HCT116 (cell line): ENCODE results near the gene RSPO1. TPM values are rescaled to one million over a fixed set of nuclear protein-coding genes. Genes with fewer than 3 reads are reported as not detected.

Experiments
- ATAC-seq: fragments of 200-7000 bp; cut with Tn5 transposase; 2 replicates; pipeline ENCODE4 v1.9.1; 2020; ENCODE audit warnings: mild to moderate bottlenecking, moderate library complexity
- Bru-seq: library from RNA; stranded (reverse); fragments of 400-500 nt; gene quantifications from one replicate; lab custom pipeline; 2021; lab: Mats Ljungman, UMichigan
- BruChase-seq, 2 experiments: library from RNA; stranded (reverse); fragments of 400-500 nt; gene quantifications; one replicate each; lab custom pipeline; 2021; lab: Mats Ljungman, UMichigan
- BruUV-seq: library from RNA; stranded (reverse); fragments of 400-500 nt; replicated peaks from 2 replicates; lab custom pipeline; 2021; lab: Mats Ljungman, UMichigan
- CTCF ChIA-PET: fragments of 300-600 bp; sonication (Branson Sonifier 250); formaldehyde crosslinking; loops from one replicate; lab custom pipeline; 2021; ENCODE audit warnings: antibody characterized with exemption; lab: Charles Lee
- POLR2A ChIA-PET: fragments of 300-600, 350-600 bp; sonication (Branson Sonifier 250); formaldehyde crosslinking; loops from one replicate; lab custom pipeline; 2021; ENCODE audit warnings: antibody characterized with exemption; lab: Charles Lee
- RAD21 ChIA-PET, 2 experiments: fragments of 300-600 bp; sonication (Branson Sonifier 250); formaldehyde crosslinking; loops; one replicate each; lab custom pipeline; 2023; ENCODE audit warnings: low total read pairs in 2 of 2; ENCODE audit not compliant: uncharacterized antibody in 2 of 2, unreplicated experiment in 2 of 2, low non-redundant PET in 1 of 2; lab: Charles Lee
- DNase-seq: peaks from one replicate; pipeline ENCODE4 v3.0.0-alpha.2; 2010; ENCODE audit warnings: low read depth, low spot score
- H2AFZ ChIP-seq: fragments of 200-600 bp; shearing (Covaris generic), sonication (generic); 2 replicates; pipeline ENCODE4 v1.6.1; 2017; ENCODE audit warnings: low read depth, mixed run types, mixed read lengths, antibody characterized with exemption, low read length; ENCODE audit not compliant: poor library complexity, severe bottlenecking
- H3K27ac ChIP-seq: 2 replicates; pipeline ENCODE4 v1.5.1; 2012; ENCODE audit warnings: low read depth, low read length
- H3K27me3 ChIP-seq: fragments of 200-600 bp; sonication (generic); 2 replicates; pipeline ENCODE4 v1.6.1; 2016; ENCODE audit warnings: mixed run types, low read length, mixed read lengths; ENCODE audit not compliant: insufficient read depth
- H3K36me3 ChIP-seq, 2 experiments: fragments of 200-500 bp in 1 of 2; fragments of 200-600 bp in 1 of 2; sonication (Bioruptor generic) in 1 of 2; sonication (generic) in 1 of 2; 2 replicates each; pipeline versions ENCODE4 v1.5.1 to v1.6.1; 2014 to 2016; ENCODE audit warnings: low read length in 2 of 2, inconsistent platforms in 1 of 2, mixed read lengths in 1 of 2, mixed run types in 1 of 2; ENCODE audit not compliant: insufficient read depth in 2 of 2, control insufficient read depth in 1 of 2
- H3K4me1 ChIP-seq, 2 experiments: fragments of 200-600 bp in 1 of 2; sonication (generic) in 1 of 2; 2 replicates each; pipeline versions ENCODE4 v1.5.1 to v1.6.1; 2012 to 2017; ENCODE audit warnings: low read length in 2 of 2, inconsistent platforms in 1 of 2, mild to moderate bottlenecking in 1 of 2, mixed read lengths in 1 of 2, mixed run types in 1 of 2, moderate library complexity in 1 of 2; ENCODE audit not compliant: insufficient read depth in 2 of 2, control insufficient read depth in 1 of 2
- H3K4me2 ChIP-seq: fragments of 200-600 bp; sonication (generic); 2 replicates; pipeline ENCODE4 v1.6.1; 2017; ENCODE audit warnings: mixed run types, low read length, mixed read lengths
- H3K4me3 ChIP-seq, 2 experiments: fragments of 200-600 bp in 1 of 2; sonication (generic) in 1 of 2; replicated peaks in 1 of 2; 2 replicates each; pipeline ENCODE4 v1.5.1; 2011 to 2016; ENCODE audit warnings: low read length in 2 of 2, control low read depth in 1 of 2, low read depth in 1 of 2, mild to moderate bottlenecking in 1 of 2, mixed read lengths in 1 of 2, mixed run types in 1 of 2
- H3K79me2 ChIP-seq: fragments of 200-600 bp; sonication (generic); 2 replicates; pipeline ENCODE4 v1.6.1; 2017; ENCODE audit warnings: mild to moderate bottlenecking, mixed run types, low read length, moderate library complexity, mixed read lengths; ENCODE audit not compliant: insufficient read depth
- H3K9ac ChIP-seq: fragments of 200-600 bp; sonication (generic); 2 replicates; pipeline ENCODE4 v1.6.1; 2016; ENCODE audit warnings: low read length, mixed read lengths
- H3K9me2 ChIP-seq: fragments of 200-600 bp; sonication (generic), shearing (Covaris generic); 2 replicates; pipeline ENCODE4 v1.6.1; 2017; ENCODE audit warnings: mixed run types, mild to moderate bottlenecking, moderate library complexity; ENCODE audit not compliant: insufficient read depth
- H3K9me3 ChIP-seq, 2 experiments: fragments of 200-500 bp in 1 of 2; fragments of 200-600 bp in 1 of 2; sonication (Bioruptor generic) in 1 of 2; sonication (generic) in 1 of 2; 2 replicates each; pipeline ENCODE4 v1.6.1; 2014 to 2017; ENCODE audit warnings: low read length in 2 of 2, mixed read lengths in 2 of 2, inconsistent platforms in 1 of 2, low read depth in 1 of 2, mild to moderate bottlenecking in 1 of 2, mixed run types in 1 of 2, moderate library complexity in 1 of 2; ENCODE audit not compliant: control insufficient read depth in 1 of 2, insufficient read depth in 1 of 2
- H4K20me1 ChIP-seq: fragments of 200-600 bp; sonication (generic), shearing (Covaris generic); 2 replicates; pipeline ENCODE4 v1.6.1; 2017; ENCODE audit warnings: mixed run types, mild to moderate bottlenecking, moderate library complexity; ENCODE audit not compliant: insufficient read depth
- CBX3 ChIP-seq: IDR thresholded peaks from 2 replicates; pipeline ENCODE4 v1.6.1; 2012; ENCODE audit warnings: low read depth
- CEBPB ChIP-seq: IDR thresholded peaks from 2 replicates; pipeline ENCODE4 v1.6.1; 2012; ENCODE audit warnings: low read depth
- CTCF ChIP-seq, 3 experiments: fragments of 200-600 bp in 1 of 3; sonication (generic) in 1 of 3; IDR thresholded peaks in 2 of 3; conservative IDR thresholded peaks in 1 of 3; 2 replicates each; pipeline ENCODE4 v1.5.1; 2012 to 2017; ENCODE audit warnings: low read depth in 2 of 3, low read length in 2 of 3, antibody characterized with exemption in 1 of 3, borderline replicate concordance in 1 of 3, control low read depth in 1 of 3, mild to moderate bottlenecking in 1 of 3, mixed read lengths in 1 of 3, mixed run types in 1 of 3, moderate library complexity in 1 of 3; ENCODE audit not compliant: insufficient read depth in 1 of 3
- EGR1 ChIP-seq: IDR thresholded peaks from 2 replicates; pipeline ENCODE4 v1.6.1; 2012; ENCODE audit warnings: low read depth
- ELF1 ChIP-seq: IDR thresholded peaks from 2 replicates; pipeline ENCODE4 v1.6.1; 2012; ENCODE audit warnings: low read depth, borderline replicate concordance
- EZH2 ChIP-seq: fragments of 200-600 bp; sonication (generic); IDR thresholded peaks from 2 replicates; pipeline ENCODE4 v1.6.1; 2017; ENCODE audit warnings: antibody characterized with exemption, mixed run types
- FOSL1 ChIP-seq: IDR thresholded peaks from 2 replicates; pipeline ENCODE4 v1.6.1; 2012; ENCODE audit warnings: low read depth
- JUND ChIP-seq: IDR thresholded peaks from 2 replicates; pipeline ENCODE4 v1.6.1; 2012
- RAD21 ChIP-seq: IDR thresholded peaks from 2 replicates; pipeline ENCODE4 v1.6.1; 2012; ENCODE audit warnings: low read depth, mild to moderate bottlenecking
- SIN3A ChIP-seq: IDR thresholded peaks from 2 replicates; pipeline ENCODE4 v1.6.1; 2012; ENCODE audit warnings: low read depth
- SP1 ChIP-seq: IDR thresholded peaks from 2 replicates; pipeline ENCODE4 v1.6.1; 2012; ENCODE audit warnings: low read depth
- SRF ChIP-seq: IDR thresholded peaks from 2 replicates; pipeline ENCODE4 v1.6.1; 2012; ENCODE audit warnings: low read depth
- TCF7L2 ChIP-seq: IDR thresholded peaks from 2 replicates; pipeline ENCODE4 v1.7.0; 2011; ENCODE audit warnings: borderline replicate concordance, inconsistent platforms; ENCODE audit not compliant: insufficient read depth, insufficient read length; ENCODE audit errors: extremely low read depth
- YY1 ChIP-seq: IDR thresholded peaks from 2 replicates; pipeline ENCODE4 v1.6.1; 2011; ENCODE audit warnings: low read length, low read depth, moderate library complexity, mild to moderate bottlenecking; ENCODE audit not compliant: insufficient replicate concordance; ENCODE audit errors: extremely low read depth
- ZBTB33 ChIP-seq: IDR thresholded peaks from 2 replicates; pipeline ENCODE4 v1.6.1; 2011; ENCODE audit warnings: mild to moderate bottlenecking, low read length, moderate library complexity; ENCODE audit not compliant: insufficient replicate concordance; ENCODE audit errors: extremely low read depth
- ZFX ChIP-seq: fragments of 450-650 bp; IDR thresholded peaks from 2 replicates; pipeline ENCODE4 v1.6.1; 2017
- ZNF274 ChIP-seq: fragments of 200-500 bp; sonication (Bioruptor generic); IDR thresholded peaks from 2 replicates; pipeline ENCODE4 v1.6.1; 2014; ENCODE audit warnings: mild to moderate bottlenecking, low read depth, low read length, inconsistent platforms
- intact Hi-C: fragments of 100-400 bp; cut with micrococcal nuclease; formaldehyde crosslinking; loops from 2 replicates; pipeline ENCODE4 v1.10.0; 2022
- long read RNA-seq: library from polyadenylated mRNA; unstranded; transcript quantifications from one replicate; pipeline ENCODE4 v2.0.0, GENCODE V29; 2021; ENCODE audit not compliant: unreplicated experiment
- polyA plus RNA-seq: library from polyadenylated mRNA; unstranded; fragments of >200 nt; gene quantifications from 2 replicates; pipeline ENCODE4 v1.2.1, GENCODE V29; 2012; ENCODE audit warnings: missing spikeins
- total RNA-seq: library from RNA; stranded (reverse); gene quantifications from one replicate; pipeline ENCODE4 v1.2.1, GENCODE V29; 2021; ENCODE audit not compliant: unreplicated experiment
- TF ChIP-seq, protein P1 (sequence below): IDR thresholded peaks from 2 replicates; pipeline ENCODE4 v1.6.1; 2012
- TF ChIP-seq, protein P2 (sequence below): IDR thresholded peaks from 2 replicates; pipeline ENCODE4 v1.6.1; 2012

RSPO1 gene
- 0.15 TPM for total RNA-seq
- polyA plus RNA-seq = 0.11 and 0.12 TPM in 2 replicates
- percentile 13 among the genes with signal in this experiment for Bru-seq, nascent RNA
- percentile 15 among the genes with signal in this experiment for BruChase-seq, experiment 1, labeled RNA remaining after a 6-hour chase
- percentile 18 among the genes with signal in this experiment for BruChase-seq, experiment 2, labeled RNA remaining after a 2-hour chase
- long read RNA-seq = 0 reads

DNA sequence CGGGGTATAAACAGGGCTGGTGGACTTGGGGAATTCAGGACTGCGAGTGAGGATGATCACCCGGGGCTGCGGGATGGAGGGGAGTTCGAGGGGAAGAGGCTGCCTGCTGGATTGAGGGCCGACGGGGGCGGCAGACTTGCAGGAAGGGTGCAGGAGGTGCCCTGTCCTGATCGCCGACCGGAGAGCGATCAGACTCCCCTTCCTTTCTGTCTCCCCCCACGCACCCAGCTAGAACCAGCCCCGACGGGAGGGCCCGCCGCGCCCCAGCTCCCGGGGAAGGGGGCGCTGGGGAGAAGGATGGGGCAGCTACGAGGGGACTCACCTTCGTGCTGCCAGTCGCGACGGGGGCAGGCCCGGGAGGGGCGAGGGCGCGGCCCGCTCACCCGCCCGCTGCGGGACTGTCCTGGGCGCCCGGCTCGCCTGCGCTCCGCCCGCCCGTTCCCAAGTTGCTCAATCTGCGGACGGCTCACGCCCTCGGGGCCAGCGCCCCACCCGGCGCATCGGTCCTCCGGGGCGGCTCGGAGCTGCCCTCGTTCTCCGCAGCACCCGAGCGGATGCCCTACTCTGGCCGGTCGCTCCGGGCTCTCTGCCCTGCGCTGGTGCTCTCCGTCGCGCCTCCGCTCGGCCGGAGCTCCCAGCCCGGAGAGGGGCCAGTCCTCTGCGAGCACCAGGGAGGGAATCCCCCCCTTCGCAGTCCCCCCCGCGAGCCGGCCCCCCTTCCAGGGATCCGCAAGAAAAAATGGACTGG, at the start of gene RSPO1:
Gene RSPO1 (minus strand): TSS at position 649 of the 748 bp plus-strand sequence. CDS start 5,231 bp downstream, outside the sequence.
- intact Hi-C loops = no loop called here
- H4K20me1 ChIP-seq = no peaks in the 10 kb centered on the region
- no peak within 1 kb of the TSS for H3K27ac ChIP-seq
- DNase-seq (no peak), ATAC-seq (peak; percentile 73)
- BruUV-seq = no TSS peak
- TF ChIP-seq, protein P1, sequence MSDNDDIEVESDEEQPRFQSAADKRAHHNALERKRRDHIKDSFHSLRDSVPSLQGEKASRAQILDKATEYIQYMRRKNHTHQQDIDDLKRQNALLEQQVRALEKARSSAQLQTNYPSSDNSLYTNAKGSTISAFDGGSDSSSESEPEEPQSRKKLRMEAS = no peak
- TF ChIP-seq ZBTB33 (no peak), CTCF (IDR thresholded peaks at IDR 0.05 in 2 of 3, conservative IDR thresholded peaks at IDR 0.05 in 1 of 3; ENCODE audit: borderline replicate concordance in 1 of 3, insufficient read depth in 1 of 3, low read depth in 2 of 3, low read length in 2 of 3) (no peak), SIN3A (no peak), ZNF274 (no peak), EGR1 (no peak), EZH2 (no peak), CBX3 (no peak), SRF (no peak), RAD21 (no peak), CEBPB (no peak), YY1 (no peak), FOSL1 (no peak), SP1 (no peak), ZFX (no peak), JUND (no peak), TCF7L2 (no peak), ELF1 (no peak)
- TF ChIP-seq, protein P2, sequence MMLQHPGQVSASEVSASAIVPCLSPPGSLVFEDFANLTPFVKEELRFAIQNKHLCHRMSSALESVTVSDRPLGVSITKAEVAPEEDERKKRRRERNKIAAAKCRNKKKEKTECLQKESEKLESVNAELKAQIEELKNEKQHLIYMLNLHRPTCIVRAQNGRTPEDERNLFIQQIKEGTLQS = no peak
- peak within 1 kb of the TSS; percentile 9 to 32; a peak in 3 of 4 replicates for H3K4me3 ChIP-seq
- H3K4me1 ChIP-seq = no peaks in the 10 kb centered on the region; a peak in 1 of 4 replicates
- POLR2A ChIA-PET = no interaction called here
- H2AFZ ChIP-seq = no peak within 1 kb of the TSS
- H3K4me2 ChIP-seq = peak within 1 kb of the TSS; percentile 65
- RAD21 ChIA-PET = no interaction called here
- H3K36me3 ChIP-seq = no peaks in the 10 kb centered on the region
- no peak within 1 kb of the TSS for H3K9ac ChIP-seq
- no peaks in the 10 kb centered on the region for H3K79me2 ChIP-seq
- H3K27me3 ChIP-seq = peaks cover 48% of the 10 kb centered on the region
- CTCF ChIA-PET = no interaction called here
- no peaks in the 10 kb centered on the region for H3K9me2 ChIP-seq
- no peaks in the 10 kb centered on the region for H3K9me3 ChIP-seq
